GM19467 (cell line): ENCODE data around the gene CGGBP1.

Source experiments
- ATAC-seq: cut with Tn5 transposase; IDR thresholded peaks from one replicate; pipeline ENCODE4 v1.9.1; 2021; ENCODE audit warnings: mild to moderate bottlenecking, moderate library complexity; ENCODE audit not compliant: unreplicated experiment

The CGGBP1 gene, protein sequence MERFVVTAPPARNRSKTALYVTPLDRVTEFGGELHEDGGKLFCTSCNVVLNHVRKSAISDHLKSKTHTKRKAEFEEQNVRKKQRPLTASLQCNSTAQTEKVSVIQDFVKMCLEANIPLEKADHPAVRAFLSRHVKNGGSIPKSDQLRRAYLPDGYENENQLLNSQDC

DNA sequence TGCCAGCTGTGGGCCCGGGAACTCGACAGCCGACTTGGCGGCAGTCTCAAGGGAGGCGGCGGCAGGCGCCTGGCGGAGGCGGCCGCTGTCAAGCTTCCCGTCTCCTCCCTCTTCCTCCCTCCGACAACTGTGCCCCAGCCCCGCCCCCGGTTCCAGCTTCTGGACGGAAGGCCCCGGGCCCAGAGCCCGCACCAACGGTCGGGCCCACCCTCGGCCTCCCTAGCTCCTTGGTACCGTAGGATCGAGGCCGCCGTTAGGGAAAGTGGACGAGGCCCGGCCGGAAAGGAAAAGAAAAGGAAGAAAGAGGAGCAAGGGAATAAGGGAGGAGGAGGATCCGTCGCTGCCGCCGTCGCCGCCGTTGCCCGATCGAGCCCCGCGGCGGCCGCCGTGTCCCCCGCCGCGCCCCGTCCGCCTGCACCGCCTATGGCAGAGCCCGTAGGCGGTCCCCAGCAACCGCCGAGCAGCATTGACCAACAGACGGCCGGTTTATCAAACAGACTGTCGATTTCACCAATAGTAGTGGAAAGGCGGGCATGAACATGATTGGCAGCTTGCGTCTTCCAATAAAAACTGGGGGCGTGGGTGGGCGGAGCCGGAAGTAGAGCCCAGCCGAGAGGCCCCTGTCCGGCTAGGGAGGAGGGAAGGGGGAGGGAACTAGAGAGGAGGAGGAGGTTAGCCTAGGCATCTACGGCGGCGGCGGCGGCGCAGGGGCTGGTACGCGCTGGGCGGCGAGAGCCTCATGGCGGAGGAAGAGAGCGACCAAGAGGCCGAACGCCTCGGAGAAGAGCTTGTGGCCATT lies at the start of gene CGGBP1, which contains the start of gene ZNF654:
Gene CGGBP1 (minus strand): TSS at position 425 of the 799 bp plus-strand sequence. CDS start 3,029 bp downstream, outside the sequence.
Gene ZNF654 (plus strand): TSS at position 675 of the 799 bp plus-strand sequence. CDS start 65 bp downstream, at position 740.
- peak; percentile 94 for ATAC-seq

DNA sequence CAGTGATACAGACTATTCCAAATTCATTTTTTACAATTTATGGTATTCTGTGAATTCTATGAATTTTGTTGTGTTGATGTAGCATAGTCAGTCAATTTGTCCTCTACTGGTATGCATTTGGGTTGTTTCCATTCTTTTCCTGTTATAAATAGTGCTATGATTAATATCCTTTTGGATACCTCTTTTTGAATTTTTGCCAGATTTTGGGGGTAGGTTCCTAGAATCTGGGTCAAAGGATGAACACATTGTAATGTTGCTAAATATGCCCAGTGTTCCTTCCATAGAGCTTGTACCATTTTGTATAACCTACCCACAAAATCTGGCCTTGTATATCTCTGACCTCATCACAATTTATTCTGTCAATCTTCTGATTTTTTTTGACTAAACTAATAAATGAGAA lies 46.5 kb upstream of the CGGBP1 start:
- no peak for ATAC-seq

DNA sequence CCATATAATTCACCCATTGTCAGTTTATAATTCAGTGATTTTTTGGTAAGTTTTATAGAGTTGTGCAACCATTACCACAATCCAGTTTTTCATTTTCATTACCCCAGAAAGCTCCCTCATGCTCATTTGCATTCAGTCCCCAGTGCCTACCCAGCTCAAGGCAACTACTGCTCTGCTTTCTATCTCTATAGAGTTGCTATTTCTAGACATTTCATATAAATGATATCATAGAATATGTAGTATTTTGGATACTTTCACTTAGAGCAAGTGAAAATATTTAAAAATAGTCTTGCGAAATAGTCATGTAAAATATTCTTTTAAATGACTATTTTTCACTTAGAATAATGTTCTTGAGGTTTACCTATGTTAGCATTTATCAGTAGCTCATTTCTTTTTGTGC lies 42.3 kb upstream of the CGGBP1 start:
- ATAC-seq = peak; percentile 84

DNA sequence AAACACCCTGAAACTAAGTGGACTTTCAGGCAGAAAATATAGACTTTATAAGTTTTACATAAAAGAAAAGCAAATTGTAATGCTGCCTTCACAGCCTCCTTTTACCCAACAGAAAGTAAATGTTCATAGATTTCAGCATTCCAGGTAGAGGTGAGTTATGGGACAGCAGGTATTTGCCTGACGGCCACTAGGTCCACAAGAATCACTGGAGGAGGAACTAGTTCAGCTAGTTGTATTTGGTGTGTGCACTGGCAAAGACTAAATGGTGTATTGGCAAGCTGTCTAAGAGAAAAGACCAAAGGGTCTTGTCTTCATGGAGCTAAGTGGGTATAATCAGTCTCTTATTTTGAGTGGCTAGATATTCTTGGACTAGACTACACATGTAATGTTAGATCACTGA lies 34.5 kb upstream of the CGGBP1 start:
- no peak for ATAC-seq

DNA sequence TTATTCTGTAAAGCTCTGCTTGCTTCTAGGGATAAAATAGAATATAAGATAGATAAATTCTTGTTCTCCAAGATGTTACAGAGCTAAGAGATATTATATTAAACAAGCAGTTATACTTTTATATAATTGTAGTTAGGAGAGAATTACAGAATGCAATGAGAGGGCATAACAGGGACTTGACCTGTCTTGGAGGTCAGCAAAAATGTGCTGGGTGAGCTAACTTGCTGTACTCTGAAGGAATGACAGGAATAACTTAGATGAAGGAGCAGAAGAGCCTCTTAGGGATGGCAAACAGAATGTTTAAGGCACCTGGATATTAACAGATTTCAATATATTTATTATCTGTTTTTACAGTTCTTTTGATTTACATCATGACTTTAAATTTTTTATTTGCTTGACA lies 33.5 kb upstream of the CGGBP1 start:
- ATAC-seq = no peak

DNA sequence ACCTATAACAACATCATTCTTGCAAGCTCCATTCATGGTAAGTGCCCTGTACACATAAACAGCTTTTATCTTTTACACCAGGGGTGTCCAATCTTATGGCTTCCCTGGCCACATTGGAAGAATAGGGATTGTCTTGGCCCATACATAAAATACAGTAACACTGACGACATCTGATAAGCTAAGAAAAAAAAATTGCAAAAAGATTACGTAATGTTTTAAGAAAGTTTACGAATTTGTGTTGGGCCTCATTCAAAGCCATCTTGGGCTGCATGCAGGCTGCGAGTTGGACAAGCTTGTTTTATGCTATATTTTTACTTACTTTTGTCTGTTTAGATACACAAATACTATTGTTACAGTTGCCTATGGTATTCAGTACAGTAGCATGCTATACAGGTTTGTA lies 31.9 kb upstream of the CGGBP1 start:
- no peak for ATAC-seq

DNA sequence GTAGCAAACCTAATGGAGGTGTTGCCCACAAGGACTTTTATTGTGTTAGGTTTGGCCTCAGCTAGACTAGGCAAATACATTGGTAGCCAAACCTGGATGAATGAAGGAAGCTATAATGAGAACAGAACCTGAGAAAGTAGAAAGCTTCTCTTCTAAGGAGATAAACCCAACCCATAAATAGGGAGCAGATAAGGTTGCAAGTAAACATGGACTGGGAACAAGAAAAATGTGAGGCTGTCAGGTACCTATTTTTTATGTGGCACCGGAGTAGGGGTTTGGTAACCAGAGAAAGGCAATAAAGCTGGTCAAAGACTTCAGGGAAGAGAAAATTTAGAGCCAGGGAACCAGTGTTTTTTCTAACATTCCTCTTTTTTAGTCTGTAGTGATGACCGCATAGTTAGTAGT lies 25.3 kb upstream of the CGGBP1 start:
- no peak for ATAC-seq

DNA sequence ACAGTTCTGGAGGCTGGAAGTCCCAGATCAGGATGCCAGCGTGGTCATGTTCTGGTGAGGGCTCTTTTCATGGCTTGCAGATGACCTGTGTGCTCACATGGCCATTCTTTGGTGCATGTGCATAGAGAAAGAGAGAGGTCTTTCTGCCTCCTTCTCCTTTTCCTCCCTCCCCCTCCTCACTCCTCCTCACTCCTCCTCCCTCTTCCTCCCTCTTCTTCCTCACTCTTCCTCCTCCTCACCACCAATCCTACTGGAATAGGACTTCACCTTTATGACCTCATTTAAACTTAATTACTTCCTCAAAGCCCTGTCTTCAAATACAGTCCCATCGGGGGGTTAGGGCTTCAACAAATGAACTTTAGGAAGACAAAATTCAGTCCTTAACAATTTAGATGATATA lies 24.0 kb upstream of the CGGBP1 start:
- ATAC-seq = no peak

DNA sequence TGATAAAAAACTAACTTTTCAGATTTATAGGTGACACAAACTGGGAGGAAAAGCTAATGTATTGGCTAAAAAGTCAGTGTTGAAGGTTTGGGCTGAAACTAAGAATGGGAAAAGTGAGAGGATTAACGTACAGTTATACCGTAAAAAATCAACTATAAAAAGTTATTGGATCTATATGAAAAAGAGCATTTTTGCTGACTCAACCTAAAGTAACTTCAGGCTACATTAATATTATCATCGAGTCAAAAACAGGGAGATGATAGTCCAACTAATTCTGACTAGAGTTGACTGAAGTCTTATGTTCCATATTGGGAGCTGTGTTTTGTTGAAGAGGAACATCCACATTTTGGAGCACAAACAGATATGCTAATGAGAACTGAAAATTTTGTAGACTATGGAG lies 20.1 kb upstream of the CGGBP1 start:
- no peak for ATAC-seq

DNA sequence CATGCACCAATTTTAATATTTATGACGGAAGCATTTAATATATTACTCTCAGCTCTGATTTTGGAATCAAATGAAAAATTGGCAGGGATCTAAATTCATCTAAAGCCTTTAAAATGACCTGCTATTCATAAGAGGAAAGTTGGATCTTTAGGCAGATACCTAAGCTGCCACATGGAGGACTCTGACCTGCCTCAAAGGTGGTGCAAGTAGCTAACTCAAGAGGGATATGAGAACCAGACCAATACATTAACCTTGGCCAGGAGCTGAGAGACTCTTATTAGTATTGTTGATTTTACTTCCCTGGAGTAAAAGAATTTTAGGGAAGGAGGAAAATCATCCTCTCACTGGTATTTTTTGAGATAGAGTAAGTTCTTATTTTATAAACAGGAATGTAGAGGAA lies 17.9 kb upstream of the CGGBP1 start:
- no peak for ATAC-seq

DNA sequence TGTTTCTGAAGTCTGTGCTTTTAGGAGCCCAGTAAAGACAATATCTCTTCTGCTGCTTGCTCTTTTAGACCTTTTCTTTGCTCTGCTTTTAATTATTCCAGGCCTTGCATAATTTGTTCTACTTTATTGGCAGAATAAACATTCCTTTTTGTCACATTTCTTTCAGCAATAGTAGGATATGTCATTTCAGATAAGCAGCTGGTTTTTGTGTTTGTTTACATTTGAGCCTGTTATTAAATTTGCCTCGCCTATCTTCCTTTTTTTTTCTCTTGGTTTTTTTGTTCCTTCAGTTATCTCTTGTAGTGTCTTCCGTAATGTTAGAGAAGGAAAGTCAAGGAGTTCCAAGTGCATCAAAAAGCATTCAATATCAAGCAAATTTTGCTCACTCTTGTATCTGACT lies 16.7 kb upstream of the CGGBP1 start:
- ATAC-seq = no peak

DNA sequence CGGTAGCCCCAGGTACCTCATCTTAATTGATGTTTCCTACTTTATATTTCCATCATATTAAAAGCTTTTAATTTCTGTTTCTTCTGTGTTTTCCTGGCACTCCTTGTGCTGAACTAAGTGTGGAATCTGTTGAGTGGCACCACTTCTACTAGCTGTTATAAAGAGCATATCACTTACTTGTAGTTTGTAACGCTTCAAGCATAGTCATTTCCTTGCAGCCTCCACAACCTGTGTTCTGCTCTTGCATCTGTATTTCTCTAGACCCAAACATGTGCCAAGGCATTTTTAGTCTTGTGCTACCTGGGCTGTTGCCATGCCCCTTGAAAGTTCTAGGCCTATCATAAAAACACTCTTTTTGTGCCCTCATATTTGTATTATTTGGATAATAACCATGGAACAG lies 16.3 kb upstream of the CGGBP1 start:
- ATAC-seq = no peak

DNA sequence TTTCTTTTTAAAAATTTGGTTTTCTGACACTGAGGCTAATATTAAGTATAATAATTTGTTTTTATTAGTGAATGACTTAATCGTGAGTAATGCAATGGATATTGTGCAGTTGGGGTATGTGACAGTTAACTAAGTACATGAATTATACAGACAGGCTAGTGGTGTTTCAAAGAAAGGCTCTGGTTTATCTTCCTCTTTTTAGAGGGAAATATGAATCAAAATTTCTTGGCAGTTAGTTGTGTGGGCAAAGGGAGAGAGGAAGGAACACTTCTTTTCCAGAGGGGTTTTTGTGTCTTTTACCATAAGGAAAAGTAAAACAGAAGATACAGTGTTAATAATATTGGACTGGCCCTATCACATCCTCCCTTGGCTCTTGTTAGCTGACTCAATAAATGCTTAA lies 2.9 kb upstream of the CGGBP1 start:
- no peak for ATAC-seq

DNA sequence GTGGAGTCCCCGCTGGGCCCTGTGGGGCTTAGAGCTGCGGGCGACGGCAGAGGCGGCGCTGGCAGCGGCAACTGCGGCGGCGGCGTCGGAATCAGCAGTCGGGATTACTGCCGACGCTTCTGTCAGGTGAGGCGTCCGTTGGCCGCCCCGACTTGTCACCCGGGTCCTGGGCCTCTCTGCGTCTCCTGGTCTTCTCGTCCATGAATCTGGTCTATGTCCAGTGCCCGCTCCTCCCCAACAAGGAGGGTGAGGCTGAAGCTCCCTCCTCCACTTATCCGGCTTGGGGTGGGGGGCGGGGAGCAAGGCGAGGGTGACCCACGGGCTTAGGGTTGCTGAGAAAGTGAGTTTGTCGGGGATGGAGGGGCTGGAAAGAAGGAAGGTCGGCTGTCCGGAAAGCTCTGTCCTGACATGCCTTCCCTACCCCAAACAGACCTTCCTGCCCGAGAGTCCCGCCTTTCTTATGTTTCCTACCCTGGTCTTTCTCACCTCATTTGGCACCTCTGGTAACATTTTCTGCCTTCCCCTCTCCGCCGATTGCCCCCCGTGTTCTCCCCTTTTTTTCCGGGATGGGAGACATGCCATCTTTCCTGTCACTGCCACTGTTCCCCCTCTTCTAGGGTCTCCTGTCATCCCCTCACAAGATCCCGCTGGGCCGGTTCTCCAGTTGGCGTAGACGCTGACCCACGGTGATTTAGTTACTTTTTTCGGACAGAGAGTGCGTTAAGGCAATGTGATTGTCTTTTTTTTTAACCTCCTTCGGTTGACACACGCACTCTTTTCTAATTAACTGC lies 770 bp upstream of the CGGBP1 start:
- peak; percentile 2 for ATAC-seq

DNA sequence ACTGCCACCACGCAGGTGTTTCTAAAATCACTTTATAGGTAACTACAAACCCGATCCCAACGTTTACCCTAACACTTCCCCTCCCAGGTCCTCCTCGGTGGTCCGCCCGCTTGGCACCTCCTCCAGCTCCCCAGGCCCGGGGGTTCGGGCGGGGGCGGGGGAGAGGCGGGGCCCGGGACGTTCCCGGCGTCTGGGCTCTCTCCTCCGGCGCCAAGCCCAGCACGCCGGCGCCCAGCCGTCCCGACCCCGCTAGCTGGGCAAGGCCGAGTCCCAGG lies 562 bp downstream of the CGGBP1 start:
- no peak for ATAC-seq

DNA sequence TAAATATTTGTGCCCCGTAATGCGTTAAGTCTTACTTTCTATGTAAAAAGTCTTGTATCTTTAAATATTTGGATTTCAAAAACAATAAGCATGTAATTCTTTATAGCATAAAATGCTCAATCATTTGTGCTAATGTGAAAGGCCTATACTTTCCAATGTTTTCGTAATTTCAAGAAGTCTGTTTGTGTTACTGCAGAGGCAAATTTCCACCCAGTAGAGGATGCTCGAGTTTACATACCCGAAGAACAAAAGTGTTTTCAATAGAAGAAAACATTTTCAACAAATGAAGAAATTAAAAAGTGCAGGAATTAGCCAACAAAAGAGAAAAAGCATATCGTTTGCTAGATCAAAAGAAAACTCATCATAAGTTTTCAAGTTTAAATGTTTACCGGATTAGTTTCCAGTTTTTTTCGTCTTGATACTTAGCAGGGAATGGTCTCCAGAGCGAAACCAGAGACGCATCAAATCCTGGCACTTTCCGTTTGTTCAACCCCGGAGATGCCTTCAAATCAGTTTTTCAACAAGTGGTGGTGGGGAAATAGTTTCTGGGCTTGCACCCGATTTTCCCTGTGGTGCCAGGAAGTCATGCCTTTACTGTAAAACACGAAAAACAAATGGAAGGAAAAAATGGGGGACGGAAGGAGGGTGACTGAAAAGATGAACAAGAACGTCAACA lies 1.0 kb downstream of the CGGBP1 start:
- no peak for ATAC-seq

DNA sequence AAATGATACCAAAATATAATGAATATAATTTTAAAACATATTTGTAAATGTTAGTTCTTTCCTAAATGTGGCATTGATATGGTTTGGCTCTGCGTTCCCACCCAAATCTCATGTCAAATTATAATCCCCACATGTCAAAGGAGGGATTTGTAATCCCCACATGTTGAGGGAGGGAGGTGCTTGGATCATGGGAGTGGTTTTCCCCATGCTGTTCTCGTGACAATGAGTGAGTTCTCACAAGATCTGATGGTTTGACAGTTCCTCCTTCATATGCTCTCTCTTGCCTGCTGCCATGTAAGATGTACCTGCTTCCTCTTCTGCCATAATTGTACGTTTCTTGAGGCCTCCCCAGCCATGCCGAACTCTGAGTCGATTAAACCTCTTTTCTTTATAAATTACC lies 12.0 kb downstream of the CGGBP1 start:
- ATAC-seq = no peak

DNA sequence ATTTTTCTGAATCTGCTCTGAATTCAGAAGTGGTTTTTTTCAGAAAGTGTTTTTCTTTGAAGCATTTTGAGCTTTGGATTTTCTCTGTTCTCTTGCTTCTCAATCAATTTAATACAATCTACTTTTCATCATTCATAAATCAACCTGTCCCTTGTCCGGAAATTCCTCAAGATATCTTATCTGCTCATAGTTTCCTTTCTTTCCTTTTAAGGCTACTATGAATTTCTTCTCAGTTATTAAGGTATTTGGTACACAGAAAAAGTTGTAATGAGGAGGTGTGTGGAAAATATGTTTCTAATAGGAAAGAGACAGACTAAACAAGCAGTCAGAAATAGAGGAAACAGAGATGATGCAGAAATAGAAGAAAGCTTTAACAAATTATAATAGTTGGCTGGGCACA lies 14.4 kb downstream of the CGGBP1 start:
- ATAC-seq = no peak

DNA sequence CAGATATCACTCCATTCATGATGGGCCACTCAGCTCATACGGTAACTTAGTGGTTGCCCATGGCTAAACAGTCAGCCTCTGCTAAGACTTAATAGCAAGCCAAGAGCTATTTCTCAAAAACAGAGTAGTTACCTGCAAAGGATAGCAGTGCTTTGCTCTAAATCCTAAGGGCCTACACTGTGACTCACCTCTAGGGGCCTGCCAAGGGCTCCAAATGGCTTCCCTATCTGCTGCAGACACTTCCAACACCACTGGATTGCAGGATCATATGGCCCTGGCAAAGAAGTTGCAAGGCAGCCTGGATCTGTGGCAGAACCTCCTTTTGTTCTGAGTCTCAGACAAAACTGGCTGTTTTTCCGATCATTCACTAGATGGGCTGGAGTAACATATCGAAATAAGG lies 17.8 kb downstream of the CGGBP1 start:
- ATAC-seq = no peak

DNA sequence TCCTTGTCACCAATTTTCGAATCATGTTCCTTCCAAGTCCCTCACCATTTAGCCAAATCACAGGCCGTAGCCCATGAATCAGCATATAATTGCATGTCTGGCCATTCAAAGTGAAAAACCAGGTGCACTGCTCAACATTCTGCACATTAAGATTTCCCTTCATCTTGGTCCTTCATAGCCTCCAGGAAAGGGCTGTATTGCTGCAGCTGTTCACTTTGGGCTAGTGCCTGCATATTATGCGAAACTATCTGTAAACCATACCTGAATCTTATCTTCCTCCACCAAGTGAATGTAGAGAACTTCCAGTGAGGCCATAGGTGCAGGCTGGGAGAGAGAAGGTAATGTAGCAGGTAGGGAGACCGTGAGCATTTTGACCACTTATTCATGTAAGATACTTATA lies 18.3 kb downstream of the CGGBP1 start:
- no peak for ATAC-seq

DNA sequence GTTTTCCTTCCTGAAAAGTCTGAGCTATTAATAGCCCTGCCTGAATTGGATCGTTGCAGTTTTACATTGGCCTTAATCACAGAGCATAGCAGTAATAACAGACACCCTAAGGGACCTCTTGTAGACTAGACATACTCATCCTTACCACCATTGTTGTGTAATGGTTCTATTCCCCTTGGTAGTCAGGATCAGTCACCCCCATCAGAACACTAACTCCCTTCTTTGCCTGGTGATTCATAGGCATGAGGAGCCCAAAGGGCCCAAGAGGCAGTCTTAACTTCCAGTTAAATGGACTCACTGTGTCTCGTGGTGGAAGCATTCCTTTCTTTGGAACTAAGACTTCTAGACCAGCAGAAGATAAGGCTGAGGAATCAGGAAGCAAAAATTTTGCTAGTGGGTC lies 20.2 kb downstream of the CGGBP1 start:
- ATAC-seq = no peak

DNA sequence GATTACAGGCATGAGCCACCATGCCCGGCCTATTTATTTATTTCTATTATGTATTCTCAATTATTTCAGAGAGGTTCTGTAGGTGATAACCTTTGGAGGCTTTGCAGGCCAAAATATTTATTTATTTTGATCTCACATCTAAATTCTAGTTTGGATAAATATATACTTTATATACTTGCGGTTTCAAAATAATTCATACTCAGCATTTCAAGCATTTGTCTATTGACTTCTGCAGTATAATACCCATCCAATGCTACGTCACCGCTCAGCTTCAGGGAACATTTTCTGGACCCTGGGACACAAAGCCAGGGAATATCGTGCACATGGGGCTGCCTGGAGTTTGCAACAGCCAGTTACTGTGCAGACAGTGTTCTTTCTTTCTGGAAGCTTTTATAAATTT lies 22.6 kb downstream of the CGGBP1 start:
- ATAC-seq = no peak
